OCI-LY1 (cell line): ENCODE results near the gene BRSK1.

Experiments used
- H2AFZ ChIP-seq: fragments of 200-600 bp; sonication (generic), shearing (Covaris generic); 2 replicates; pipeline ENCODE4 v1.6.0; 2014; ENCODE audit warnings: antibody characterized with exemption, mild to moderate bottlenecking, low read length
- H3F3A ChIP-seq: fragments of 200-600 bp; sonication (generic), shearing (Covaris generic); 2 replicates; pipeline ENCODE4 v1.6.0; 2014; ENCODE audit warnings: mild to moderate bottlenecking, antibody characterized with exemption, low read length, moderate library complexity; ENCODE audit not compliant: insufficient read depth
- H3K27ac ChIP-seq: fragments of 200-600 bp; sonication (generic); 2 replicates; pipeline ENCODE4 v1.5.1; 2014; ENCODE audit warnings: low read length, mixed run types, mild to moderate bottlenecking, low read depth; ENCODE audit not compliant: poor library complexity, severe bottlenecking
- H3K27me3 ChIP-seq: fragments of 200-600 bp; sonication (generic); 2 replicates; pipeline ENCODE4 v1.6.0; 2014; ENCODE audit warnings: antibody characterized with exemption, mild to moderate bottlenecking, low read length, moderate library complexity; ENCODE audit not compliant: insufficient read depth
- H3K36me3 ChIP-seq: fragments of 200-600 bp; sonication (generic); 2 replicates; pipeline ENCODE4 v1.6.1; 2014; ENCODE audit warnings: mild to moderate bottlenecking, antibody characterized with exemption, low read length, moderate library complexity, mixed read lengths; ENCODE audit not compliant: insufficient read depth
- H3K4me1 ChIP-seq: fragments of 200-600 bp; sonication (generic); 2 replicates; pipeline ENCODE4 v1.5.1; 2014; ENCODE audit warnings: mild to moderate bottlenecking, low read length, moderate library complexity; ENCODE audit not compliant: insufficient read depth, severe bottlenecking
- H3K4me2 ChIP-seq: fragments of 200-600 bp; sonication (generic), shearing (Covaris generic); 2 replicates; pipeline ENCODE4 v1.6.1; 2014; ENCODE audit warnings: low read length
- H3K4me3 ChIP-seq: fragments of 200-600 bp; sonication (generic); 2 replicates; pipeline ENCODE4 v1.5.1; 2014; ENCODE audit warnings: low read length, low read depth, mild to moderate bottlenecking, mixed read lengths; ENCODE audit not compliant: poor library complexity, severe bottlenecking
- H3K79me2 ChIP-seq: fragments of 200-600 bp; shearing (Covaris generic); 2 replicates; pipeline ENCODE4 v1.6.1; 2016; ENCODE audit warnings: mixed run types, low read length, mixed read lengths; ENCODE audit not compliant: insufficient read depth
- H3K9ac ChIP-seq: fragments of 200-600 bp; sonication (generic), shearing (Covaris generic); 2 replicates; pipeline ENCODE4 v1.6.1; 2014; ENCODE audit warnings: mild to moderate bottlenecking, low read length, mixed read lengths
- H3K9me2 ChIP-seq: fragments of 200-600 bp; sonication (generic), shearing (Covaris generic); 2 replicates; pipeline ENCODE4 v1.6.1; 2014; ENCODE audit warnings: low read depth, mild to moderate bottlenecking, low read length, mixed read lengths
- H3K9me3 ChIP-seq: fragments of 200-600 bp; shearing (Covaris generic); 2 replicates; pipeline ENCODE4 v1.6.1; 2014; ENCODE audit warnings: low read length, mixed read lengths
- H4K20me1 ChIP-seq: fragments of 200-600 bp; sonication (generic), shearing (Covaris generic); 2 replicates; pipeline ENCODE4 v1.6.0; 2016; ENCODE audit warnings: mild to moderate bottlenecking, low read length; ENCODE audit not compliant: insufficient read depth
- CTCF ChIP-seq: fragments of 200-600 bp; sonication (generic), shearing (Covaris generic); IDR thresholded peaks from 2 replicates; pipeline ENCODE4 v1.5.1; 2017; ENCODE audit warnings: mild to moderate bottlenecking, antibody characterized with exemption, low read length, moderate library complexity, mixed read lengths
- EZH2 ChIP-seq: fragments of 200-600 bp; sonication (generic), shearing (Covaris generic); IDR thresholded peaks from 2 replicates; pipeline ENCODE4 v1.8.0; 2017; ENCODE audit warnings: borderline replicate concordance, mixed run types, mild to moderate bottlenecking, antibody characterized with exemption, low read length, moderate library complexity, mixed read lengths

Gene BRSK1

GRCh38 chr19:55348317-55349034 is 64.7 kb downstream of the BRSK1 start:
- Histone ChIP-seq H3K4me1 (peaks cover 4% of the 10 kb centered on the region), H3K4me2 (no peak overlapping the region), H3K27ac (no peak overlapping the region), H3K9ac (no peak overlapping the region), H3K9me3 (no peaks in the 10 kb centered on the region), H3K9me2 (no peaks in the 10 kb centered on the region), H3K4me3 (no peak overlapping the region), H3K36me3 (peaks cover 6% of the 10 kb centered on the region), H2AFZ (no peak overlapping the region), H3F3A (no peaks in the 10 kb centered on the region), H3K27me3 (peaks cover 7% of the 10 kb centered on the region), H3K79me2 (no peaks in the 10 kb centered on the region), H4K20me1 (no peaks in the 10 kb centered on the region)
- TF ChIP-seq CTCF, result no peak
- TF ChIP-seq EZH2, result no peak

- Histone ChIP-seq H4K20me1 (no peaks in the 10 kb centered on the region), H3K27ac (no peak overlapping the region), H3F3A (no peaks in the 10 kb centered on the region), H3K9me3 (no peaks in the 10 kb centered on the region), H3K4me3 (no peak overlapping the region), H3K79me2 (no peaks in the 10 kb centered on the region), H3K9ac (no peak overlapping the region), H2AFZ (no peak overlapping the region), H3K27me3 (peaks cover 7% of the 10 kb centered on the region), H3K4me1 (peaks cover 7% of the 10 kb centered on the region), H3K36me3 (peaks cover 6% of the 10 kb centered on the region), H3K4me2 (no peak overlapping the region), H3K9me2 (no peaks in the 10 kb centered on the region)
- TF ChIP-seq EZH2 (no peak), CTCF (no peak)
Measured at GRCh38 chr19:55350620-55351315, 67.0 kb downstream of the BRSK1 start.

DNA sequence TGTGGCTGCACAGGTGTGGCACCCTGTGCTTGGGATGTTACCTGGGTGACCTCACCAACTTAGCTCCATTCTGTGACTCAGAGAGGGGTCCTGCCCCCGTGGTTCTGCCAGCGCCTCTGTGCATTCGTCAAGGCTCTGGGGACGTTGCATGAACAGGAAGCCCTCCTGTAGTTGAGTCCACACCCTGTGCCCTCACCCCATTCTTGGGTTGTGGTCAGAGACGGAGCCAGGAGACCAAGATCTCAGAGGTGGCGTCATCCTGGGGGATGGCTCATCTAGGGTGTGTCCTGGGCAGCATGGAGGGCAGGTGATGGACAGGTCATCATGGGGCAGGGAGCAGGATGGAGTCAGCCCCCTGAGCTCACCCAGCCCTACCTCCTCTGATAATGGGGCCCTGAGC is 68.2 kb downstream of the BRSK1 start:
- Histone ChIP-seq H3K9me2 (no peaks in the 10 kb centered on the region), H3K9ac (no peak overlapping the region), H2AFZ (no peak overlapping the region), H3K27ac (no peak overlapping the region), H3K4me2 (no peak overlapping the region), H4K20me1 (no peaks in the 10 kb centered on the region), H3K9me3 (no peaks in the 10 kb centered on the region), H3K4me3 (no peak overlapping the region), H3F3A (no peaks in the 10 kb centered on the region), H3K36me3 (peaks cover 3% of the 10 kb centered on the region), H3K27me3 (peaks cover 7% of the 10 kb centered on the region), H3K79me2 (no peaks in the 10 kb centered on the region), H3K4me1 (peaks cover 7% of the 10 kb centered on the region)
- TF ChIP-seq EZH2 (no peak), CTCF (no peak)
